ENCODE measurements around the gene TRPM3.

DNA sequence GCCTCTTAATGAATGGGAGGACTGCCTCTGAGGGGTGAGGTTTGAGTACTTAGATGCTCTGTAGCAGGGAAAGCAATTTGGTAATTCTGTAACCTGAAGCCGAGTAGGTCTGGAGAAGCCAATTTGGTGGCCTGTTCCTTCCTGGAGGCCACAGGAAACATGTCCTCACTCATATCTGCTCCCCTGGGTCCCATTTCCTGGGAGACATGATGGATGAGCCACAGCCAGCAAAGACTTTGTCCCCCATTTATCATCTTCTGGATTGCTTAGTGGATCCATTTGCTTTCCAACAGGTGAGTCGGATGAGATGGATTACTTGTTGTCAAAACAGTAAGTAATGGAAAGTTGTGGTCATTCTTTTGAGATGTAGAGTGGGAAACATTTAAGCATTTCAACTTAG, 607.1 kb downstream of the TRPM3 start:
- TF ChIP-seq POLR2AphosphoS5 (IDR thresholded peaks at IDR 0.05) (no peak), POLR2A (IDR thresholded peaks at IDR 0.05) (no peak)

Data from spleen (tissue), 3 donors.